Measurements from ENCODE around the gene SRGAP3.

DNA sequence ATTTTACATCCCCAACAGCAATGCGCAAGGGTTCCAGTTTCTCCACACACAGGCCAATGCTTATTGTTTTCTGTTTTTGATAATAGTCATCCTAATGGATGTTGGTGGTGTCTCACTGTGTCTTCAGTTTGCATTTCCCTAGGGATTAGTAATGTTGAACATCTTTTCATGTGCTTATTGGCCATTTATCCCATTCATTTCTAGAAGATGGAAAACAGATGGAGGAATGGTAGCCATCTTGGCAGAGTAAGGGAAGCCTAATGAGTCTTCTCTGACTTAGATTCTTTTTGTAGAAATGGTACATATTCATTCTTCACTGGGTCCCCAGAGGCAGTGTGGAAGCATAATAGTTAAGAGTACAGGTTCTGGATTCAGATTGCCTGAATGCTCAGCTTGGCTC lies 46.8 kb upstream of the SRGAP3 start:
- TF ChIP-seq YY1 (IDR thresholded peaks at IDR 0.05; ENCODE audit: low read depth, low read length) (no peak), CTCF (IDR thresholded peaks at IDR 0.05 in 2 of 3, conservative IDR thresholded peaks at IDR 0.05 in 1 of 3; ENCODE audit: control insufficient read depth in 2 of 3, extremely low read depth in 1 of 3, insufficient read depth in 1 of 3, low read depth in 3 of 3, low read length in 3 of 3) (no peak), ETV6 (conservative IDR thresholded peaks at IDR 0.05 in 1 of 2, IDR thresholded peaks at IDR 0.05 in 1 of 2; ENCODE audit: borderline replicate concordance in 1 of 2, low read depth in 1 of 2) (no peak), SRF (IDR thresholded peaks at IDR 0.05; ENCODE audit: low read depth in 2 of 2, low read length in 2 of 2) (no peak), SP1 (IDR thresholded peaks at IDR 0.05; ENCODE audit: low read depth, low read length) (no peak), STAT3 (IDR thresholded peaks at IDR 0.05; ENCODE audit: low read depth, low read length) (no peak)
